ENCODE results near the gene SACS. TPM values are rescaled to one million over a fixed set of nuclear protein-coding genes. Genes with fewer than 3 reads are reported as not detected.

Gene SACS
- total RNA-seq, 1 experiment from 2014 or later: 53.0 TPM

- TF ChIP-seq CTCF (conservative IDR thresholded peaks at IDR 0.05): no peak
- H4K8ac ChIP-seq (replicated peaks; ENCODE audit: insufficient read length, low read depth, low read length): no peak overlapping the region
- no peak overlapping the region for H4K5ac ChIP-seq (ENCODE audit: insufficient read length, low read depth, low read length)
- H3K23me2 ChIP-seq (ENCODE audit: insufficient read length, low read depth, low read length, poor library complexity, severe bottlenecking): no peaks in the 10 kb centered on the region
- no peaks in the 10 kb centered on the region for H4K20me1 ChIP-seq (ENCODE audit: control insufficient read depth, insufficient read depth, insufficient read length)
- H2BK120ac ChIP-seq (ENCODE audit: low read depth, low read length, poor library complexity, severe bottlenecking): no peak overlapping the region
- H2BK12ac ChIP-seq (ENCODE audit: insufficient read length, low read depth, low read length): no peak overlapping the region
- no peak overlapping the region for H3K14ac ChIP-seq (ENCODE audit: insufficient read depth, low read length)
- no peaks in the 10 kb centered on the region for H3K27me3 ChIP-seq (ENCODE audit: insufficient read depth, low read length)
- Mint-ChIP-seq H3K9me3 (no peaks in the 10 kb centered on the region; a peak in 1 of 5 replicates), H3K36me3 (ENCODE audit: insufficient read depth in 1 of 3, low read depth in 3 of 3) (no peaks in the 10 kb centered on the region), H3K27ac (0 out of 7 replicates have a peak overlapping the region, but pooled peaks of 1 of the 3 experiments have one; percentile 56), H3K4me3 (no peak overlapping the region), H3K4me1 (peaks cover 16 to 18% of the 10 kb centered on the region in 2 experiments), H3K27me3 (ENCODE audit: low read depth) (no peaks in the 10 kb centered on the region)
- H3K4me1 ChIP-seq (ENCODE audit: insufficient read depth, low read length): peaks cover 3% of the 10 kb centered on the region; the same call in 1 of the 2 replicates
- H3K23ac ChIP-seq (ENCODE audit: insufficient read length, low read depth, low read length): no peak overlapping the region
- DNase-seq: no peak
- no peak overlapping the region for H3K56ac ChIP-seq (ENCODE audit: insufficient read length, low read depth, low read length)
- H3K9ac ChIP-seq (ENCODE audit: extremely low read depth, insufficient read length, low read length): no peak overlapping the region
- no peak overlapping the region for H3K4ac ChIP-seq (ENCODE audit: low read depth, low read length)
- no CpG with 5 or more reads among the region's 6 CpGs for WGBS (ENCODE audit: extremely low coverage, insufficient read length, low lambda C conversion rate)
- H3K4me2 ChIP-seq (ENCODE audit: insufficient read depth, insufficient read length, low read length): no peak overlapping the region
- H2AFZ ChIP-seq (ENCODE audit: low read length): no peak overlapping the region
- no peak overlapping the region for H4K91ac ChIP-seq (ENCODE audit: insufficient read length, low read depth, low read length)
- no peaks in the 10 kb centered on the region for H3K79me1 ChIP-seq (ENCODE audit: insufficient read depth, low read depth, low read length, poor library complexity, severe bottlenecking)
- H3K18ac ChIP-seq (ENCODE audit: insufficient read length, low read depth, low read length): no peak overlapping the region
- H3T11ph ChIP-seq (ENCODE audit: low read length): no peak overlapping the region
- H2AK5ac ChIP-seq (ENCODE audit: insufficient read length, low read length): no peak overlapping the region
- H2BK5ac ChIP-seq (ENCODE audit: insufficient read length, low read length): no peak overlapping the region
- no peak overlapping the region for H2BK15ac ChIP-seq (ENCODE audit: low read depth, low read length)
- no peak overlapping the region for H2BK20ac ChIP-seq (ENCODE audit: low read depth, low read length, poor library complexity, severe bottlenecking)
- no peaks in the 10 kb centered on the region for H3K79me2 ChIP-seq (ENCODE audit: insufficient read depth, low read length)
- H3K27ac ChIP-seq (ENCODE audit: insufficient read length, low read depth, low read length): no peak overlapping the region
- H3K9me3 ChIP-seq (ENCODE audit: control insufficient read depth, low read depth, low read length): no peaks in the 10 kb centered on the region
These were observed 111.8 kb downstream of the SACS start for GRCh38 chr13:23321535-23322241.
